ENCODE data around the gene ROBO1.
"Not testable (repeated sequence)": the region's sequence is repeated elsewhere in the genome, so short reads cannot be mapped to it uniquely, and the experiment has no call there.

Gene ROBO1

DNA sequence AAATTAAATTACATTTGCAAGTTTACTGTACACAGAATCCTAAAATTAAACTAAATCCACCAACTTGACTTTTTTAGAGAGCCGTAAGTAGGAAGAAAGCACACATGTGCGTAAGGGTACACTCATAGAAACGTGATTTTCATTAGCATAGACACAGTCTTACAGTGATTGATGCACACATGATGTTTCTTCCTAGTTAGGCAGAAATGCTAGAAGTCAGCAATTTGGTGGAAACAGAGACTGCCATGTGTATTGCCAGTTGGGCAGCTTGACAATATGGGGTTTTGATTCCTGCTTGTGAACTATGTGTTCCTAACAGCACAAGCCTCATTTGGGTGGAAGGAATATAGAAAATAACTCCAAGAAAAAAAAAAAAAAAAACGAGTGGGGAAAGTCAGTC, 878.5 kb downstream of the ROBO1 start:
- no peak for DNase-seq

DNA sequence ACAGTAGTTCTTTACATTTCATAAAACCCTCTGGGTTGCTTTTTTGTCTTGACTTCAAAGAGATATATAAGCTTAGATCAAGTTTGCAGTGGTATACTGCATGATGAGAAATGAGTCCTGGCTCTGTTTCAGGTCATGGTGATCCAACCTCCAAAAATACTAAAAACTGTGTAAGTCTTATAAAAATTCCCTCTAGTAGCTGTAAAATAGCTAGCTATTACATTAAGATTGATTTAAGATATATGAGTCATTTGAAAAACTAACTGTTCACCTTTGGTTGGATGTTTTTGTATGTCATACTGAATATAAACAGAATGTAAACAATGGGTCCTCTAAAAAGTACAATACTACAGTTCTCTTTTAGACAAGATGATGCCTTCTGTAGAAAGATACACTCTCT, 879.2 kb downstream of the ROBO1 start:
- DNase-seq = no peak

- DNase-seq = no peak
Observed at GRCh38 chr3:78887547-78888011, 880.2 kb downstream of the ROBO1 start.

DNA sequence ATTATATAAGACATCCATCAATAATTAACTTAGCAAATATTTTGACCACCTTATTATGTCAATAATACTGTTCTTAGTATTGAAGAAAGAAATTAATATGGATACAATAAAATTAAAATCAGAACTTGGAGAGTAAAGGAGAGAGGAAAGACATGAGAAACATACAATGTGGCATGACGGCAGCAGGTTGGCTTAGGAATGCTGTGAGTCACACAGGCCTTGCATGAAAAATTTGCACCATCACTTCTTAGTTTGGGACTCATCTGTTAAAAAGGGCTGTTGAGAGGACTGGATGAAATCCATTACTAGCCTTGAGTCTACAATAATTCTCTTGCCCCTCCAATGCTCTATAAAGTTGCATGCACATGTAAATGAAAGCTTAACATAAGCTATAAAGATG, 880.8 kb downstream of the ROBO1 start:
- no peak for DNase-seq

GRCh38 chr3:78884567-78884966, 883.2 kb downstream of the ROBO1 start:
- DNase-seq = not testable (repeated sequence)

GRCh38 chr3:78882251-78882650, 885.5 kb downstream of the ROBO1 start:
- DNase-seq = no peak

DNA sequence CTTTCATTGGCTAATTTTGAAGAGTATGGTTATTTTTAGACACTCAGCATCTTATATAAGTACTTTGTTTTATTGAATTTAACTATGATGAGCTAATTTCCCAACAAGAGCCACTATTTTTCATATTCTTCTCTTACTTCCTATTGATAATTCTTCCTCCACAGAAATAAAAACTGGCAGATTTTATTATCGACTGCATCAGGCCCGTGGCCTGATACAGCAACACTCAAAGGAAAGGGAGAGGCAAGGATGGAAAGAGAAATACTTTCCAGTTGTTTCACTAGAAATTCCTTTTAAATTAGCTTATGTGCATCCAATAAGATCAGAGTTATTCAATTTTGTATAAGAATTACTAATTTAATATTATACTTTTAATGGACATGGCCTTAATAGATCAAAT, 886.3 kb downstream of the ROBO1 start:
- no peak for DNase-seq

- no peak for DNase-seq
Observed at GRCh38 chr3:78880603-78881461, 887.0 kb downstream of the ROBO1 start.

- peak; percentile 22 for DNase-seq
Observed at GRCh38 chr3:78879295-78879860, 888.4 kb downstream of the ROBO1 start.

GRCh38 chr3:78878789-78879188, 889.0 kb downstream of the ROBO1 start:
- no peak for DNase-seq

GRCh38 chr3:78878011-78878410, 889.8 kb downstream of the ROBO1 start:
- DNase-seq = no peak

- no peak for DNase-seq
Observed at GRCh38 chr3:78875851-78876250, 891.9 kb downstream of the ROBO1 start.

- DNase-seq = no peak
Observed at GRCh38 chr3:78875436-78875835, 892.4 kb downstream of the ROBO1 start.

- no peak for DNase-seq
Observed at GRCh38 chr3:78873641-78874040, 894.2 kb downstream of the ROBO1 start.

DNA sequence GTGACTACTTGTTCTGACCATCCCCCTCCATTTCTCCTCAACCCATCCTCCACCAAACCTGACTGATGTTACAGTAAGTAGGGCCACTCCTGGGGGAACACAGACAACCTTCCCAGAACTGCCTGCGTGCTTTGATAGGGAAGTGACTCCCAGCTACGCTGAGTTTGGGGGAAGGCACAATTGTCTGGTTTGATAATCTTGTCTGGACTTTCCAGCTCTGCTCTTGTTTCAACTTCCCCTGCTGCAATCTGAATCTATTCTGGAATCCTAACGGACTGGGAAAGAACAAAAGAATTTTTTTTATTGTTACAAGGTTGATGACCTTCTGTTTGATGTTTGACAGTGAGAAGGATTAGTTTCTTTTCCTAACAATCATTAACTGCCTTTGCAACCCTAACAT, 895.6 kb downstream of the ROBO1 start:
- no peak for DNase-seq

GRCh38 chr3:78871048-78871447, 896.8 kb downstream of the ROBO1 start:
- DNase-seq = no peak

GRCh38 chr3:78870484-78870883, 897.3 kb downstream of the ROBO1 start:
- DNase-seq = no peak

- DNase-seq = no peak
Observed at GRCh38 chr3:78868570-78868969, 899.2 kb downstream of the ROBO1 start.

- no peak for DNase-seq
Observed at GRCh38 chr3:78867409-78868372, 900.1 kb downstream of the ROBO1 start.

GRCh38 chr3:78863306-78864203, 904.2 kb downstream of the ROBO1 start:
- no peak for DNase-seq

- DNase-seq = no peak
Observed at GRCh38 chr3:78861156-78861555, 906.6 kb downstream of the ROBO1 start.

- DNase-seq = no peak
Observed at GRCh38 chr3:78860567-78860966, 907.2 kb downstream of the ROBO1 start.
